Measurements from ENCODE around the gene PCAT7.

Gene PCAT7

GRCh38 chr9:94603259-94604160, 48.6 kb downstream of the PCAT7 start:
- DNase-seq (ENCODE audit: low read depth): peak; percentile 18

GRCh38 chr9:94606646-94607422, 52.0 kb downstream of the PCAT7 start:
- DNase-seq (ENCODE audit: low read depth): no peak

- DNase-seq (ENCODE audit: low read depth): no peak
Measured at GRCh38 chr9:94607423-94607691, 52.5 kb downstream of the PCAT7 start.

- no peak for DNase-seq (ENCODE audit: low read depth)
Measured at GRCh38 chr9:94610181-94610606, 55.3 kb downstream of the PCAT7 start.

GRCh38 chr9:94611638-94612068, 56.8 kb downstream of the PCAT7 start:
- no peak for DNase-seq (ENCODE audit: low read depth)

GRCh38 chr9:94612071-94612470, 57.2 kb downstream of the PCAT7 start:
- DNase-seq (ENCODE audit: low read depth): no peak

- DNase-seq (ENCODE audit: low read depth): no peak
Measured at GRCh38 chr9:94613003-94613402, 58.1 kb downstream of the PCAT7 start.

GRCh38 chr9:94619026-94619425, 64.1 kb downstream of the PCAT7 start:
- DNase-seq (ENCODE audit: low read depth): no peak
